Peyer's patch (tissue), 4 donors: ENCODE measurements around the gene ZCCHC17.

Source experiments
- POLR2A ChIP-seq, 2 donors: fragments of 450-650 bp; IDR thresholded peaks; one replicate each; pipeline ENCODE4 v1.5.1; 2017; ENCODE audit warnings: antibody characterized with exemption in 2 of 2, mild to moderate bottlenecking in 2 of 2, moderate library complexity in 2 of 2
- TF ChIP-seq, protein P1 (sequence below), 6 experiments: fragments of 450-650 bp in 4 of 6; fragments of 200-600 bp in 2 of 6; sonication (generic) in 1 of 6; IDR thresholded peaks; one replicate each; pipeline ENCODE4 v1.5.1; 2017 to 2019; ENCODE audit warnings: antibody characterized with exemption in 6 of 6, mild to moderate bottlenecking in 3 of 6, moderate library complexity in 1 of 6

DNA sequence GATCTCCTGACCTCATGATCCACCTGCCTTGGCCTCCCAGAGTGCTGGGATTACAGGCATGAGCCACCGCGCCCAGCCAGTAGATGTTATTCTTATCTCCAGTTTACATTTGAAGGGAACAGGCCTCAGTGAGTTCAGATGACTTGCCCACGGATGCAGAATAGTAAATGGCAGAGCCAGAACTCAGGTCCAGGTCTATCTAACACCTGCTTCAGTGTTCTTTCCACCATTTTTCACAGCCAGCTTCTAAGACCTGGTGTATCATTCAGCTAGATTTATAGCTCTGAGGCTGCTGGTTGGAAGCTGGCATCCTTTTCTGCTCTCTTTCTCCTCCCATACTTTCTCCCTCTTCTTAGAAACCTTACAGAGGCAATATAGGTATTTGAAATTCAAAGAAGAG is 65.2 kb downstream of the ZCCHC17 start:
- TF ChIP-seq, protein P1, sequence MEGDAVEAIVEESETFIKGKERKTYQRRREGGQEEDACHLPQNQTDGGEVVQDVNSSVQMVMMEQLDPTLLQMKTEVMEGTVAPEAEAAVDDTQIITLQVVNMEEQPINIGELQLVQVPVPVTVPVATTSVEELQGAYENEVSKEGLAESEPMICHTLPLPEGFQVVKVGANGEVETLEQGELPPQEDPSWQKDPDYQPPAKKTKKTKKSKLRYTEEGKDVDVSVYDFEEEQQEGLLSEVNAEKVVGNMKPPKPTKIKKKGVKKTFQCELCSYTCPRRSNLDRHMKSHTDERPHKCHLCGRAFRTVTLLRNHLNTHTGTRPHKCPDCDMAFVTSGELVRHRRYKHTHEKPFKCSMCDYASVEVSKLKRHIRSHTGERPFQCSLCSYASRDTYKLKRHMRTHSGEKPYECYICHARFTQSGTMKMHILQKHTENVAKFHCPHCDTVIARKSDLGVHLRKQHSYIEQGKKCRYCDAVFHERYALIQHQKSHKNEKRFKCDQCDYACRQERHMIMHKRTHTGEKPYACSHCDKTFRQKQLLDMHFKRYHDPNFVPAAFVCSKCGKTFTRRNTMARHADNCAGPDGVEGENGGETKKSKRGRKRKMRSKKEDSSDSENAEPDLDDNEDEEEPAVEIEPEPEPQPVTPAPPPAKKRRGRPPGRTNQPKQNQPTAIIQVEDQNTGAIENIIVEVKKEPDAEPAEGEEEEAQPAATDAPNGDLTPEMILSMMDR (IDR thresholded peaks at IDR 0.05) = no peak
- TF ChIP-seq POLR2A (IDR thresholded peaks at IDR 0.05) = no peak
